GM12872 (cell line): ENCODE results near the gene ATXN7L1.

Experiments used
- CTCF ChIP-seq: IDR thresholded peaks from 3 replicates; pipeline ENCODE4 v1.5.1; 2011; ENCODE audit warnings: low read depth, mild to moderate bottlenecking, low read length, moderate library complexity; ENCODE audit not compliant: insufficient read depth

ATXN7L1 gene

GRCh38 chr7:105839266-105839665, 37.1 kb downstream of the ATXN7L1 start:
- no peak for TF ChIP-seq CTCF

GRCh38 chr7:105838627-105839231, 37.7 kb downstream of the ATXN7L1 start:
- no peak for TF ChIP-seq CTCF

- no peak for TF ChIP-seq CTCF
Measured at GRCh38 chr7:105837765-105838626, 38.4 kb downstream of the ATXN7L1 start.

- no peak for TF ChIP-seq CTCF
Measured at GRCh38 chr7:105835441-105835840, 41.0 kb downstream of the ATXN7L1 start.

- TF ChIP-seq CTCF = no peak
Measured at GRCh38 chr7:105831824-105832535, 44.4 kb downstream of the ATXN7L1 start.

- TF ChIP-seq CTCF = no peak
Measured at GRCh38 chr7:105831302-105831620, 45.1 kb downstream of the ATXN7L1 start.
